Transverse colon (tissue), 3 donors: ENCODE results near the gene ANKRD12.

ENCODE experiments used
- POLR2A ChIP-seq: fragments of 450-650 bp; IDR thresholded peaks from one replicate; pipeline ENCODE4 v1.6.1; 2016; ENCODE audit warnings: antibody characterized with exemption, mild to moderate bottlenecking, moderate library complexity
- TF ChIP-seq, protein P1 (sequence below), 5 experiments: fragments of 200-600 bp in 3 of 5; fragments of 450-650 bp in 2 of 5; sonication (generic) in 3 of 5; IDR thresholded peaks; 1 replicate in 2 of 5; 2 replicates in 3 of 5; pipeline ENCODE4 v1.5.1; 2016 to 2017; ENCODE audit warnings: antibody characterized with exemption in 5 of 5, inconsistent platforms in 3 of 5, mild to moderate bottlenecking in 2 of 5, moderate library complexity in 1 of 5

DNA sequence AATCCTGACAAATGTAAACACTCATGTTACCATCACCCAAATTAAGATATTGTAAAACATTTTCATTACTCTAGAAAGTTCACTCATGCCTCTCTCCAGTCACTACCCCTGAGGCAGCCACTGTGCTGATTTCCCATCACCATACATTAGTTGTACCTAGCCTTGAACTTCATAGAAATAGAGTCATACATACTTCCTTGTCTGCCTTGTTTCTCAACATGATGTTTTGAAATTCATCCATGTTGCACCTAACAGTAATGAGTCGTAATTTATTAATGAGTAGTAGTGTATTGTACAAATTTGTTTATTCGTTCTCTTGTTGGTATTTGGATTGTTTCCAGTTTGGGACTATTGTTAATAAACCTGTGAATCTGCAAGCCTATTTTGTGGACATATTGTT is 149.0 kb downstream of the ANKRD12 start:
- TF ChIP-seq, protein P1, sequence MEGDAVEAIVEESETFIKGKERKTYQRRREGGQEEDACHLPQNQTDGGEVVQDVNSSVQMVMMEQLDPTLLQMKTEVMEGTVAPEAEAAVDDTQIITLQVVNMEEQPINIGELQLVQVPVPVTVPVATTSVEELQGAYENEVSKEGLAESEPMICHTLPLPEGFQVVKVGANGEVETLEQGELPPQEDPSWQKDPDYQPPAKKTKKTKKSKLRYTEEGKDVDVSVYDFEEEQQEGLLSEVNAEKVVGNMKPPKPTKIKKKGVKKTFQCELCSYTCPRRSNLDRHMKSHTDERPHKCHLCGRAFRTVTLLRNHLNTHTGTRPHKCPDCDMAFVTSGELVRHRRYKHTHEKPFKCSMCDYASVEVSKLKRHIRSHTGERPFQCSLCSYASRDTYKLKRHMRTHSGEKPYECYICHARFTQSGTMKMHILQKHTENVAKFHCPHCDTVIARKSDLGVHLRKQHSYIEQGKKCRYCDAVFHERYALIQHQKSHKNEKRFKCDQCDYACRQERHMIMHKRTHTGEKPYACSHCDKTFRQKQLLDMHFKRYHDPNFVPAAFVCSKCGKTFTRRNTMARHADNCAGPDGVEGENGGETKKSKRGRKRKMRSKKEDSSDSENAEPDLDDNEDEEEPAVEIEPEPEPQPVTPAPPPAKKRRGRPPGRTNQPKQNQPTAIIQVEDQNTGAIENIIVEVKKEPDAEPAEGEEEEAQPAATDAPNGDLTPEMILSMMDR (IDR thresholded peaks at IDR 0.05): no peak
- no peak for TF ChIP-seq POLR2A
